ENCODE results near the gene SEMA5A. TPM values are rescaled to one million over a fixed set of nuclear protein-coding genes. Genes with fewer than 3 reads are reported as not detected.

The SEMA5A gene
- total and polyA plus RNA-seq, 2 of the 8 experiments (the other 6 are each of a cell fraction or from before 2014, with no cell fraction given), result 5.3 to 8.9 TPM

DNA sequence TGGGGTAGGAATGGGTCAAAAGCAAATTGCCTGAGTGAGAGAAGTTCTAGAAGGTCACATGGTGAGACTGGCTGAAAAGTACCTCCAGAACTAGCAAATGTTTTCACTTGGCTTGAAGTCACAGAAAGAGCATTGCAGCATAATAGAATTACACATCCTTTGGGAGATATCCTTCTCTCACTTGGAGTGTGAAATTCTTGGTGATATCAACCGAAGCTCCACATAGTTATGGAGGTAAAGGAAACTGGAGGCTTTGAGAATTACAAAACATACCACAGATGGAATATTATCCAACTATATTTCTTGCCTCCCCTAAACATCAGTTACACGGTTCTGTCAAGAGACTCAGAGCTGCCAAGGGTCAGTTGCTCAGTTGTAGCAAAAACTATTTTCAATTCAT lies 182.4 kb downstream of the SEMA5A start:
- Histone ChIP-seq H4K20me1 (replicated peaks in 1 of 2; ENCODE audit: control insufficient read depth in 1 of 2, insufficient read depth in 2 of 2, low read length in 2 of 2) (no peaks in the 10 kb centered on the region), H4K8ac (ENCODE audit: extremely low read depth, insufficient read depth, low read length) (no peak overlapping the region), H3K4me3 (ENCODE audit: extremely low read depth in 1 of 4, insufficient read depth in 2 of 4, low read depth in 3 of 4, low read length in 4 of 4) (no peak overlapping the region), H2BK5ac (ENCODE audit: low read depth, low read length) (no peak overlapping the region), H3K56ac (replicated peaks; ENCODE audit: insufficient read length, low read depth, low read length) (no peak overlapping the region), H3K18ac (ENCODE audit: extremely low read depth, low read length) (no peak overlapping the region), H3K27ac (ENCODE audit: low read depth, low read length) (no peak overlapping the region), H3K14ac (ENCODE audit: insufficient read length) (no peak overlapping the region), H2BK120ac (replicated peaks; ENCODE audit: low read depth, low read length) (no peak overlapping the region), H3K9me3 (ENCODE audit: insufficient read depth in 2 of 2, low read depth in 1 of 2, low read length in 1 of 2) (no peaks in the 10 kb centered on the region), H3K4ac (replicated peaks; ENCODE audit: insufficient read length, low read depth, low read length) (no peak overlapping the region), H2AK5ac (ENCODE audit: low read depth, low read length) (no peak overlapping the region), H3K79me2 (ENCODE audit: control insufficient read depth in 1 of 2, insufficient read depth in 2 of 2, low read length in 2 of 2) (no peaks in the 10 kb centered on the region), H4K5ac (ENCODE audit: insufficient read length, low read depth, low read length) (no peak overlapping the region), H3K23ac (ENCODE audit: insufficient read length) (no peak overlapping the region), H3K27me3 (replicated peaks in 1 of 4; ENCODE audit: control insufficient read depth in 3 of 4, extremely low read depth in 1 of 4, insufficient read depth in 3 of 4, low read length in 3 of 4) (no peaks in the 10 kb centered on the region), H3K4me1 (replicated peaks in 1 of 4; ENCODE audit: control insufficient read depth in 3 of 4, insufficient read depth in 4 of 4, low read length in 3 of 4) (peaks cover 3 to 5% (median 4%) of the 10 kb centered on the region in 4 experiments; a peak in 4 of 7 replicates), H2BK12ac (ENCODE audit: low read depth, low read length) (no peak overlapping the region), H3K79me1 (ENCODE audit: low read depth, low read length) (no peaks in the 10 kb centered on the region), H3K9ac (replicated peaks in 1 of 4; ENCODE audit: extremely low read depth in 1 of 4, low read depth in 3 of 4, low read length in 3 of 4) (no peak overlapping the region), H4K91ac (replicated peaks; ENCODE audit: insufficient read length, low read length) (no peak overlapping the region), H2BK20ac (ENCODE audit: low read length) (no peak overlapping the region), H2AFZ (ENCODE audit: low read length) (no peak overlapping the region), H3K23me2 (ENCODE audit: low read depth, low read length) (no peaks in the 10 kb centered on the region), H3K4me2 (ENCODE audit: insufficient read depth in 1 of 2, low read depth in 2 of 2, low read length in 2 of 2) (no peak overlapping the region), H2BK15ac (ENCODE audit: low read length) (no peak overlapping the region; the same call in 1 of the 2 replicates), H3K36me3 (ENCODE audit: control insufficient read depth in 2 of 4, insufficient read depth in 4 of 4, low read length in 3 of 4) (no peaks in the 10 kb centered on the region)
- DNase-seq (ENCODE audit: low read depth in 1 of 2, low spot score in 2 of 2) (no peak), FAIRE-seq (no peak)
- ChIA-PET POLR2A (ENCODE audit: partially characterized antibody) (no interaction called here), CTCF (ENCODE audit: partially characterized antibody) (interaction anchor here (0.9 to 2.4 kb wide), 6 partner anchors 8 to 136 kb away, joined by 3 to 9 read pairs (median 3); no protein-coding TSS in a partner anchor)
- 91% methylated on average over 2 of the region's 2 CpGs; no CpG with 5 or more reads in 1 of the 2 experiments for WGBS, 2 experiments (ENCODE audit: extremely low coverage in 1 of 2, insufficient coverage in 1 of 2, insufficient read length in 1 of 2, insufficient replicate concordance in 2 of 2, low coverage in 1 of 2, low lambda C conversion rate in 2 of 2, missing lambda C conversion rate in 1 of 2)
- TF ChIP-seq KDM1A (IDR thresholded peaks at IDR 0.05; ENCODE audit: borderline replicate concordance, low read length), result no peak
- no peak for TF ChIP-seq BCL11A (IDR thresholded peaks at IDR 0.05; ENCODE audit: low read depth in 2 of 2, low read length in 2 of 2)
- no peak for TF ChIP-seq SIN3A (conservative IDR thresholded peaks at IDR 0.05 in 1 of 2, IDR thresholded peaks at IDR 0.05 in 1 of 2; ENCODE audit: low read depth in 1 of 2, low read length in 2 of 2)
- no peak for TF ChIP-seq CHD1 (IDR thresholded peaks at IDR 0.05; ENCODE audit: low read depth, low read length)
- no peak for TF ChIP-seq SUZ12 (IDR thresholded peaks at IDR 0.05; ENCODE audit: low read length)
- no peak for TF ChIP-seq CHD2 (IDR thresholded peaks at IDR 0.05; ENCODE audit: low read length)
- no peak for TF ChIP-seq ATF3 (IDR thresholded peaks at IDR 0.05; ENCODE audit: insufficient read depth, low read depth, low read length)

All from H1 (cell line).